HS-27A (cell line): Measurements from ENCODE around the gene RAD17.

Source experiments
- DNase-seq: peaks from one replicate; pipeline ENCODE4 v3.0.0-alpha.2; 2012; ENCODE audit warnings: low read depth, missing footprints

The RAD17 gene

GRCh38 chr5:69462170-69462569 lies 92.6 kb downstream of the RAD17 start:
- DNase-seq = no peak
